ENCODE results near the gene SPEM3. TPM values are rescaled to one million over a fixed set of nuclear protein-coding genes. Genes with fewer than 3 reads are reported as not detected.

The SPEM3 gene
- total RNA-seq, 1 donor from 2014 or later, result not detected

DNA sequence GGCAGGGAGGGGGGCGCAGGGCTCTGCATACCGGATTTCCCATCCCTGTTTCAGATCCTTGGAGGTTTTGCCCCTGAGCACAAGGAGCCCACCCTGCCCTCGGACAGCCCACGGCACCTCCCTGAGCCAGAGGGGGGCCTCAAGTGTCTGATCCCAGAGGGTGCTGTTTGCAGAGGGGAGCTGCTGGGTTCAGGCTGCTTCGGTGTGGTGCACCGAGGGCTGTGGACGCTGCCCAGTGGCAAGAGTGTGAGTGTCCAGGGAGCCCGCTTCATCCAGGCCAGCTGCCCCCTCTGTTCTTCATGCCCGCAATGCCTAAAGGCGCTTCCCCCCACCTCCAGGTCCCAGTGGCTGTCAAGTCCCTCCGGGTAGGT, 45.3 kb upstream of the SPEM3 start:
- no peak for DNase-seq (ENCODE audit: low spot score, unreplicated experiment)
- Mint-ChIP-seq H3K27me3 (peaks cover 37% of the 10 kb centered on the region), H3K9me3 (ENCODE audit: low read depth) (peaks cover 5% of the 10 kb centered on the region), H3K4me1 (ENCODE audit: low read depth) (peaks cover 9% of the 10 kb centered on the region), H3K36me3 (ENCODE audit: insufficient read depth) (peaks cover 1% of the 10 kb centered on the region), H3K4me3 (ENCODE audit: low read depth) (no peak overlapping the region), H3K27ac (no peak overlapping the region)
- TF ChIP-seq, protein P1, sequence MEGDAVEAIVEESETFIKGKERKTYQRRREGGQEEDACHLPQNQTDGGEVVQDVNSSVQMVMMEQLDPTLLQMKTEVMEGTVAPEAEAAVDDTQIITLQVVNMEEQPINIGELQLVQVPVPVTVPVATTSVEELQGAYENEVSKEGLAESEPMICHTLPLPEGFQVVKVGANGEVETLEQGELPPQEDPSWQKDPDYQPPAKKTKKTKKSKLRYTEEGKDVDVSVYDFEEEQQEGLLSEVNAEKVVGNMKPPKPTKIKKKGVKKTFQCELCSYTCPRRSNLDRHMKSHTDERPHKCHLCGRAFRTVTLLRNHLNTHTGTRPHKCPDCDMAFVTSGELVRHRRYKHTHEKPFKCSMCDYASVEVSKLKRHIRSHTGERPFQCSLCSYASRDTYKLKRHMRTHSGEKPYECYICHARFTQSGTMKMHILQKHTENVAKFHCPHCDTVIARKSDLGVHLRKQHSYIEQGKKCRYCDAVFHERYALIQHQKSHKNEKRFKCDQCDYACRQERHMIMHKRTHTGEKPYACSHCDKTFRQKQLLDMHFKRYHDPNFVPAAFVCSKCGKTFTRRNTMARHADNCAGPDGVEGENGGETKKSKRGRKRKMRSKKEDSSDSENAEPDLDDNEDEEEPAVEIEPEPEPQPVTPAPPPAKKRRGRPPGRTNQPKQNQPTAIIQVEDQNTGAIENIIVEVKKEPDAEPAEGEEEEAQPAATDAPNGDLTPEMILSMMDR (IDR thresholded peaks at IDR 0.05; ENCODE audit: unreplicated experiment), result no peak

DNA sequence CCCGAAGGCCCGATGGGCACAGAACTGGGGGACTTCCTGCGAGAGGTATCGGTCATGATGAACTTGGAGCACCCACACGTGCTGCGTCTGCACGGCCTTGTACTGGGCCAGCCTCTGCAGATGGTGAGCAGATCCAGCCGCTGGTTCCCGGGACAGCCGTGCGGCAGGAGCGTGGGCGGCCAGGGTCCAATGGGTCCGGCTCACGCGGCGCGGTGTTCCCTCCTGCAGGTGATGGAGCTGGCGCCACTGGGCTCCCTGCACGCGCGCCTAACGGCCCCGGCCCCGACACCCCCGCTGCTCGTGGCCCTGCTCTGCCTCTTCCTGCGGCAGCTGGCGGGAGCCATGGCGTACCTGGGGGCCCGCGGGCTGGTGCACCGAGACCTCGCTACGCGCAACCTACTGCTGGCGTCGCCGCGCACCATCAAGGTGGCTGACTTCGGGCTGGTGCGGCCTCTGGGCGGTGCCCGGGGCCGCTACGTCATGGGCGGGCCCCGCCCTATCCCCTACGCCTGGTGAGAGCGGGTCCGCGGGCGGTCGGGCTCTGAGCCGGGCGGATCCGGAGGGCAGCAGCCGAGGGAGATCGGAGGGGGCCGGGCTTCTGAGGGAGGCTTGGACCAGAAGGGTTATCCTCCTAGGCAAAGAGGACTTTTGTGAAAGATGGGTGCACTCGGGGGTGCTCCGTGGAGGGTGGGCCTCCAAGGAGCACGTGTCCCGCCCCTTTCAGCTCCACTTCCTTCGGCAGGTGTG, 44.7 kb upstream of the SPEM3 start:
- no peak overlapping the region for H3K27ac Mint-ChIP-seq
- H3K4me3 Mint-ChIP-seq (ENCODE audit: low read depth), result peak overlapping the region; percentile 51

DNA sequence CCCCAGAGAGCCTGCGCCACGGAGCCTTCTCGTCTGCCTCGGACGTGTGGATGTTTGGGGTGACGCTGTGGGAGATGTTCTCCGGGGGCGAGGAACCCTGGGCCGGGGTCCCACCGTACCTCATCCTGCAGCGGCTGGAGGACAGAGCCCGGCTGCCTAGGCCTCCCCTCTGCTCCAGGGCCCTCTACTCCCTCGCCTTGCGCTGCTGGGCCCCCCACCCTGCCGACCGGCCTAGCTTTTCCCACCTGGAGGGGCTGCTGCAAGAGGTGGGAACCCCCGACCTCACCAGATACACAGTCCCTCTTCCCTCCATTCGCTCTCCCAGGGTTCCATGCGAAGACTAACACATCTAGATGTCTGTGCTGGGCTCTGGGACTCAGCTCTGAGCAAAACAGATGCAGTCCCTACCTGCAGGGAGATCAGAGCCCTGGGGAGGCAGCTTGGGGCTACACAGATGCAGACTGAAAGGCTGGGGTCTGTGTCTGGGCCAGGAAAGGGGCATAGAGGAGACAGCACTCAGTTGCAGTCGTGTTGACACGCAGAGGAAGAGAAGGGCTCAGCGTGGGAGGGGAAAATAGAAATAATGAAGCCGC, 44.1 kb upstream of the SPEM3 start:
- TF ChIP-seq, protein P1 (IDR thresholded peaks at IDR 0.05; ENCODE audit: unreplicated experiment), result no peak
- DNase-seq (ENCODE audit: low spot score, unreplicated experiment), result no peak
- Mint-ChIP-seq H3K36me3 (ENCODE audit: insufficient read depth) (peaks cover 5% of the 10 kb centered on the region), H3K27ac (no peak overlapping the region), H3K27me3 (peaks cover 31% of the 10 kb centered on the region), H3K4me1 (ENCODE audit: low read depth) (peaks cover 9% of the 10 kb centered on the region), H3K9me3 (ENCODE audit: low read depth) (no peaks in the 10 kb centered on the region), H3K4me3 (ENCODE audit: low read depth) (peak overlapping the region; percentile 51)

More for the DNA sequence above, 44.7 kb upstream of the SPEM3 start:
- peaks cover 37% of the 10 kb centered on the region for H3K27me3 Mint-ChIP-seq
- peaks cover 5% of the 10 kb centered on the region for H3K9me3 Mint-ChIP-seq (ENCODE audit: low read depth)
- DNase-seq (ENCODE audit: low spot score, unreplicated experiment), result peak; percentile 58
- peaks cover 9% of the 10 kb centered on the region for H3K4me1 Mint-ChIP-seq (ENCODE audit: low read depth)
- TF ChIP-seq, protein P1 (IDR thresholded peaks at IDR 0.05; ENCODE audit: unreplicated experiment), result no peak
- H3K36me3 Mint-ChIP-seq (ENCODE audit: insufficient read depth), result peaks cover 1% of the 10 kb centered on the region

DNA sequence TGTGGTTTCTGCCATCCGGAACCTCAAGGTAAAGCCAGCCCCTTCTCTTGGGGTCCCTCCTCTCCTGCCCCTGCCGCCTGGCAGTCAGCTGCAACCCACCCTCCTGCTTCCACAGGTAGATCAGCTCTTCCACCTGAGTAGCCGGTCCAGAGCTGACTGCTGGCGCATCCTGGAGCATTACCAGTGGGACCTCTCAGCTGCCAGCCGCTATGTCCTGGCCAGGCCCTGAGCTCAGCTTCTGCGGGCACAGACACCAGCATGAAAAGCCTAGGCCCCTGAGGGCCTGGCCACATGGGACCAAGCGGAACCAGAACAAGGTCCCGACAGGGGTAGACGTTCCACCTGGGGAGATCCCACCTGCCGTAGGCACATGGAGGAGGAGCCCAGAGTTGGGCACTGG, 39.8 kb upstream of the SPEM3 start:
- no peaks in the 10 kb centered on the region for H3K9me3 Mint-ChIP-seq (ENCODE audit: low read depth)
- peaks cover 3% of the 10 kb centered on the region for H3K27me3 Mint-ChIP-seq
- DNase-seq (ENCODE audit: low spot score, unreplicated experiment), result no peak
- TF ChIP-seq, protein P1 (IDR thresholded peaks at IDR 0.05; ENCODE audit: unreplicated experiment), result no peak
- no peak overlapping the region for H3K27ac Mint-ChIP-seq
- H3K36me3 Mint-ChIP-seq (ENCODE audit: insufficient read depth), result peaks cover 5% of the 10 kb centered on the region
- peaks cover 4% of the 10 kb centered on the region for H3K4me1 Mint-ChIP-seq (ENCODE audit: low read depth)
- no peak overlapping the region for H3K4me3 Mint-ChIP-seq (ENCODE audit: low read depth)

DNA sequence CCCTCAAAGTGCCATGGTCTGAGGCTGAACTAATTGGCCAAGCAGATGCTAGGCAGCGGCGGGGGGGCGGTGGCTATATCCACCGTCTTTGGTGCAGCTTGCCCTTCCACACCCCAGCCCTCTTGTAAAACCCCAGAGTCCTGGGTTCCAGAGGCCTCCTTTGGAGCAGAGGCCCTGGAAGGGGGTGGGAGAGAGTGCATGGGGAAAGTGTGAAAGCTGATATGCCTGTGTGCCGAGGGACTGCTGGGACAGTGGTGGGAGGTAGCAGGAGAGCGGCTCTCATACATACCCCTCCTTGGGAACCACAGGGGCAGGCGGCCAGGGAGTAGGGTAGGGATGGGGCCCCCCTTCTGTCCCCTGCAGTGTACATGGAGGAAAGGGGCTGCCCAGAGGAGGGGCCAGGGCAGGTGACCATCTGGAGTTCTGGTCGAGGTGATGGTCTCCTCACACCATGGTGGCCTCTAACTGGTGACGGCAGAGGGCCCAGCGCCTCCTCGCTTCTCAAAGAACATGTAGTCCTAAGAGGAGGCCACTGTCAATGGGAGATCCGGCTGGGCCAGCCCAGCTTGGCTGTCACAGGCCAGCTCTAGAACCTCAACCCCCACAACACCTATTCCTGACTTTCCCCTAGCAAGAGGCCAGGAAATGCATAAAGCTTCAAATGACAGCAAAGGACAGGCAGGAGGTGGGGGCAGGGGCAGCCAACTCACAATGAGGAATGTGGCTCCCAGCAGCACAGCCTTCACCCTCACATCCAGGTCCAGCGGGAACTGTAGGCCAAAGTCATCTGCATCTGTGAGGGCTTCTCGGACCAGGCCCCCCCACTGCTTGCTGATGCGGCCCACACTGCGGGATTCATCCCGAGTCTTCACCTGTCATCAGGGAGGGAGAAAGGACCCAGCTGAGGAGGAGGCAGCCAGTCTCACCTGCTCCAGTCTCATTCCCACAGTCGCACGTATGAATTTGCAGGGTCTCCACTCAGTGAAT, 38.4 kb upstream of the SPEM3 start:
- no peak for DNase-seq (ENCODE audit: low spot score, unreplicated experiment)
- H3K27me3 Mint-ChIP-seq, result no peaks in the 10 kb centered on the region
- TF ChIP-seq, protein P1 (IDR thresholded peaks at IDR 0.05; ENCODE audit: unreplicated experiment), result no peak
- peaks cover 5% of the 10 kb centered on the region for H3K36me3 Mint-ChIP-seq (ENCODE audit: insufficient read depth)
- no peaks in the 10 kb centered on the region for H3K9me3 Mint-ChIP-seq (ENCODE audit: low read depth)
- H3K4me1 Mint-ChIP-seq (ENCODE audit: low read depth), result peaks cover 5% of the 10 kb centered on the region
- no peak overlapping the region for H3K4me3 Mint-ChIP-seq (ENCODE audit: low read depth)
- no peak overlapping the region for H3K27ac Mint-ChIP-seq
